ENCODE data around the gene SHF.

GRCh38 chr15:45168751-45169551, 18.8 kb downstream of the SHF start:
- no peak for TF ChIP-seq POLR2A (IDR thresholded peaks at IDR 0.05)
- no peak for TF ChIP-seq CTCF (IDR thresholded peaks at IDR 0.05)
